Caco-2 (cell line): ENCODE data around the gene PLPP7. TPM values are rescaled to one million over a fixed set of nuclear protein-coding genes. Genes with fewer than 3 reads are reported as not detected.

Source experiments
- BruUV-seq: library from RNA; stranded (reverse); fragments of 400-500 nt; replicated peaks from 2 replicates; lab custom pipeline; 2021; lab: Mats Ljungman, UMichigan
- CTCF ChIA-PET: fragments of 300-600 bp; sonication (Branson Sonifier 250); formaldehyde crosslinking; loops from one replicate; lab custom pipeline; 2022; ENCODE audit warnings: antibody characterized with exemption; lab: Charles Lee
- POLR2A ChIA-PET: fragments of 300-600 bp; sonication (Branson Sonifier 250); formaldehyde crosslinking; loops from one replicate; lab custom pipeline; 2022; ENCODE audit warnings: antibody characterized with exemption; lab: Charles Lee
- DNase-seq, 2 experiments: peaks; one replicate each; pipeline versions ENCODE4 v3.0.0 to v3.0.0-alpha.2; 2020 to 2022
- H3K27me3 ChIP-seq: replicated peaks from 2 replicates; pipeline ENCODE4 v1.6.0; 2011; ENCODE audit warnings: low read length; ENCODE audit not compliant: control insufficient read depth, insufficient read depth
- H3K36me3 ChIP-seq: 2 replicates; pipeline ENCODE4 v1.5.1; 2011; ENCODE audit warnings: low read length; ENCODE audit not compliant: control insufficient read depth, insufficient read depth
- H3K4me1 ChIP-seq: fragments of 250-450 bp; sonication (Bioruptor Pico); 2 replicates; pipeline ENCODE4 v1.5.1; 2020; ENCODE audit warnings: mild to moderate bottlenecking
- H3K4me3 ChIP-seq: 2 replicates; pipeline ENCODE4 v1.5.1; 2011; ENCODE audit warnings: low read depth, mild to moderate bottlenecking, control low read depth, low read length
- H3K9me3 ChIP-seq: fragments of 250-450 bp; sonication (Bioruptor Pico); 2 replicates; pipeline ENCODE4 v1.5.1; 2020; ENCODE audit warnings: mild to moderate bottlenecking, moderate library complexity
- H3K27ac Mint-ChIP-seq: one replicate; pipeline ENCODE4 v1.8.0; 2022; ENCODE audit warnings: mixed read lengths; ENCODE audit not compliant: unreplicated experiment
- H3K27me3 Mint-ChIP-seq: one replicate; pipeline ENCODE4 v1.8.0; 2022; ENCODE audit warnings: mixed read lengths; ENCODE audit not compliant: insufficient read depth, unreplicated experiment
- H3K36me3 Mint-ChIP-seq: one replicate; pipeline ENCODE4 v1.8.0; 2022; ENCODE audit warnings: mild to moderate bottlenecking, mixed read lengths; ENCODE audit not compliant: insufficient read depth, unreplicated experiment
- H3K4me1 Mint-ChIP-seq: one replicate; pipeline ENCODE4 v1.8.0; 2022; ENCODE audit warnings: low read depth, mixed read lengths; ENCODE audit not compliant: unreplicated experiment
- H3K4me3 Mint-ChIP-seq: one replicate; pipeline ENCODE4 v1.8.0; 2022; ENCODE audit warnings: mild to moderate bottlenecking, moderate library complexity, mixed read lengths; ENCODE audit not compliant: unreplicated experiment
- H3K9me3 Mint-ChIP-seq: one replicate; pipeline ENCODE4 v1.8.0; 2022; ENCODE audit warnings: mixed read lengths; ENCODE audit not compliant: unreplicated experiment
- CTCF ChIP-seq, 2 experiments: fragments of 200-600 bp in 1 of 2; IDR thresholded peaks; 1 replicate in 1 of 2; 2 replicates in 1 of 2; pipeline versions ENCODE4 v1.5.1 to v1.8.0; 2011 to 2022; ENCODE audit warnings: antibody characterized with exemption in 1 of 2, control low read depth in 1 of 2, inconsistent platforms in 1 of 2, low read depth in 1 of 2, low read length in 1 of 2, mild to moderate bottlenecking in 1 of 2, moderate library complexity in 1 of 2; ENCODE audit not compliant: insufficient read depth in 1 of 2, severe bottlenecking in 1 of 2, unreplicated experiment in 1 of 2
- intact Hi-C: fragments of 100-400 bp; cut with micrococcal nuclease; formaldehyde crosslinking; loops from one replicate; pipeline ENCODE4 v1.10.0; 2022; ENCODE audit not compliant: unreplicated experiment
- total RNA-seq: library from RNA; stranded (reverse); gene quantifications from 2 replicates; pipeline ENCODE4 v1.2.3, GENCODE V29; 2022

PLPP7 gene
- total RNA-seq, 1 experiment from 2014 or later, result 0.11 TPM

- no peaks in the 10 kb centered on the region for H3K9me3 Mint-ChIP-seq
- Histone ChIP-seq H3K36me3 (no peaks in the 10 kb centered on the region), H3K4me3 (no peak overlapping the region), H3K27me3 (peaks cover 1% of the 10 kb centered on the region), H3K4me1 (peaks cover 7% of the 10 kb centered on the region), H3K9me3 (no peaks in the 10 kb centered on the region)
- no peak for TF ChIP-seq CTCF (IDR thresholded peaks at IDR 0.05; ENCODE audit: insufficient read depth in 1 of 2, low read depth in 1 of 2, low read length in 1 of 2, severe bottlenecking in 1 of 2, unreplicated experiment in 1 of 2)
- no peak overlapping the region for H3K4me3 Mint-ChIP-seq
- no peak overlapping the region for H3K27ac Mint-ChIP-seq
- no peaks in the 10 kb centered on the region for H3K36me3 Mint-ChIP-seq
- BruUV-seq, result no TSS peak
- H3K4me1 Mint-ChIP-seq, result peaks cover 7% of the 10 kb centered on the region
- POLR2A ChIA-PET, result no interaction called here
- CTCF ChIA-PET, result no interaction called here
- intact Hi-C loops, result loop anchor here (5.0 kb wide), 1 partner anchor 57 kb away; no protein-coding TSS in a partner anchor
- peaks cover 14% of the 10 kb centered on the region for H3K27me3 Mint-ChIP-seq
- no peak for DNase-seq
These were observed 9.5 kb upstream of the PLPP7 start for GRCh38 chr9:131279863-131280570.

DNA sequence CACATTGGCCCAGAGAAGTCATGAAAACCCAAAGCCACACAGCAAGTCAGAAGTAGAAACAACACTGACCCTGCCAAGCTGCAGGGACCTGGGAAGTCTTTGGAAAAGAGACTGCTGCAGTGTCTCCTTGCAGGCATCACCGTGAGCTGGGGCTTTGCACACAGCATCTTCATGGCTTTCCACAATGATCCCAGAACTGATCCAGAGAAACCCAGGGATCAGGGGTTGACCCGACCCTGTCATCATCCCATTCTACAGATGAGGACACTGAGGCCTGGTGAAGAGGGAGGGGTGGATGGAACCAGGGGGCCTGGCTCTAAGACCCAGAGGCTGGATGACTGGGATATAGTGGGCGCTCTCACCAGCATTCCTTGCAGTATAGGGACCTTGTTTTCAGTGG lies 8.9 kb upstream of the PLPP7 start:
- CTCF ChIA-PET, result no interaction called here
- H3K4me1 Mint-ChIP-seq, result peaks cover 7% of the 10 kb centered on the region
- peaks cover 14% of the 10 kb centered on the region for H3K27me3 Mint-ChIP-seq
- H3K4me3 Mint-ChIP-seq, result no peak overlapping the region
- intact Hi-C loops, result no loop called here
- Histone ChIP-seq H3K36me3 (no peaks in the 10 kb centered on the region), H3K4me1 (peaks cover 7% of the 10 kb centered on the region), H3K4me3 (no peak overlapping the region), H3K9me3 (no peaks in the 10 kb centered on the region), H3K27me3 (peaks cover 1% of the 10 kb centered on the region)
- no peak for DNase-seq
- no peaks in the 10 kb centered on the region for H3K9me3 Mint-ChIP-seq
- H3K27ac Mint-ChIP-seq, result no peak overlapping the region
- POLR2A ChIA-PET, result no interaction called here
- no peaks in the 10 kb centered on the region for H3K36me3 Mint-ChIP-seq
- TF ChIP-seq CTCF (IDR thresholded peaks at IDR 0.05; ENCODE audit: insufficient read depth in 1 of 2, low read depth in 1 of 2, low read length in 1 of 2, severe bottlenecking in 1 of 2, unreplicated experiment in 1 of 2), result no peak
- no TSS peak for BruUV-seq

- Mint-ChIP-seq H3K27me3 (peaks cover 12% of the 10 kb centered on the region), H3K27ac (no peak overlapping the region), H3K36me3 (no peaks in the 10 kb centered on the region), H3K9me3 (no peaks in the 10 kb centered on the region), H3K4me1 (peaks cover 7% of the 10 kb centered on the region), H3K4me3 (peak overlapping the region; percentile 60)
- no peak for DNase-seq
- Histone ChIP-seq H3K36me3 (no peaks in the 10 kb centered on the region), H3K4me1 (peaks cover 7% of the 10 kb centered on the region), H3K9me3 (no peaks in the 10 kb centered on the region), H3K4me3 (no peak overlapping the region), H3K27me3 (peaks cover 1% of the 10 kb centered on the region; the same call in 1 of the 2 replicates)
- CTCF ChIA-PET, result interaction anchor here (0.6 kb wide), 1 partner anchor 151 kb away, joined by 3 read pairs; no protein-coding TSS in a partner anchor
- BruUV-seq, result no TSS peak
- POLR2A ChIA-PET, result interaction anchor here (0.5 kb wide), 1 partner anchor 35 kb away, joined by 3 read pairs; no protein-coding TSS in a partner anchor
- TF ChIP-seq CTCF (IDR thresholded peaks at IDR 0.05; ENCODE audit: insufficient read depth in 1 of 2, low read depth in 1 of 2, low read length in 1 of 2, severe bottlenecking in 1 of 2, unreplicated experiment in 1 of 2), result no peak
- intact Hi-C loops, result no loop called here
These were observed 8.2 kb upstream of the PLPP7 start for GRCh38 chr9:131281119-131281965.
